Neural cell (in vitro differentiated cells): ENCODE measurements around the gene ADARB2.

Experiments used
- CTCF ChIP-seq: fragments of 450-650 bp; IDR thresholded peaks from 2 replicates; pipeline ENCODE4 v1.5.1; 2014; ENCODE audit warnings: antibody characterized with exemption, mild to moderate bottlenecking, moderate library complexity; ENCODE audit not compliant: poor library complexity, severe bottlenecking
- RAD21 ChIP-seq: fragments of 450-650 bp; conservative IDR thresholded peaks from 2 replicates; pipeline ENCODE4 v1.6.1; 2014; ENCODE audit warnings: antibody characterized with exemption, mild to moderate bottlenecking, moderate library complexity
- SMC3 ChIP-seq: fragments of 450-650 bp; conservative IDR thresholded peaks from 2 replicates; pipeline ENCODE4 v1.6.1; 2014; ENCODE audit warnings: antibody characterized with exemption, mild to moderate bottlenecking, moderate library complexity; ENCODE audit not compliant: poor library complexity

DNA sequence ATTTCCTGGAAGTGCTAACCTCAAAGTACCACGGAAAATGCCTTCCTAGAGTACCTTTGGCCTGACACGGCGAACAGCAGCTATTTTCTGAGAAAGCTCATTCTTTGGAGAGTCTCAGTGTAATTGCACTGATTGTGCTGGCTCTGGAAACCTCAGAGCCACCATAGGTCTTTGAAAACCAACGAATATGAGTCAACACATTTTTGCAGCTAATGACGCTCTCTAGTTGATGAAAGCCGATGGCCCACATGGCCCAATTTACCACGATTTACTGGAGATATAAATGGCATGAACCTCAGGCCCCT, 187.1 kb downstream of the ADARB2 start:
- TF ChIP-seq CTCF = no peak
- no peak for TF ChIP-seq RAD21
- TF ChIP-seq SMC3 = no peak
